Raji (cell line): ENCODE results near the gene AKT1.

Source experiments
- POLR2A ChIP-seq: IDR thresholded peaks from 2 replicates; pipeline ENCODE4 v1.6.1; 2011; ENCODE audit warnings: low read depth, low read length, control low read depth; ENCODE audit not compliant: insufficient read depth

The AKT1 gene

DNA sequence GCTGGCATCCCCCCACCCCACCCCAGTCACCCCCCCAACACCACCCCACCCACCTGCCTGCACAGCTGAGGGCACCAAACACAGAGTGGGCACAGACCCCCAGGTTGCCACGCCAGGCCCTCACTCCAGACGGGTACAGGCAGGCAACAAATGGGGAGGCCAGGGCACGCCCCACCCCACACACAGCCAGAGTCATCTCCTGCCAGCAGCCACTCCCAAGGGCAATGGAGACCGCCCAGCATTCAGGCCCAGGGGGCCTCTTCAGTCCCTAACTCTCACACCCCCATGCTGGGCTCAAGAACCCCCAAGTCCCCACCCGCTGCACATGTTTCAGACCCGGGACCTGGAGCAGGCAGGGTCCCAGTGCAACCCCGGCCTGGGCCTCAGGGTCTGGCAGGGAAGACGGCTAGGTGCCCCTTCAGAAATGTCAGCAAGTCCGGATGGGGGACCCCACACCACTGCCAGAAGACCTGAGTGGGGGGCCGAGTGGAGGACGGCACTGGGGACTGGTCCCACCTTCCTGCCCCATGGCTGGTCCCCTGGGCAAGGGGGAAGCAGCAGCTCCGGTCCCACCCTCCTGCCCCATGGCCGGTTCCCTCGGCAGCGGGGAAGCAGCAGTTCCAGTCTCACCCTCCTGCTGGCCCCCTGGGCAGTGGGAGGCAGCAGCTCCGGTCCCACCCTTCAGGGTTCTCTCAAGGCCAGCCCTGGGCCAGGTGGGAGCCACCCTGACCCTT, 11.9 kb downstream of the AKT1 start:
- no peak for TF ChIP-seq POLR2A

DNA sequence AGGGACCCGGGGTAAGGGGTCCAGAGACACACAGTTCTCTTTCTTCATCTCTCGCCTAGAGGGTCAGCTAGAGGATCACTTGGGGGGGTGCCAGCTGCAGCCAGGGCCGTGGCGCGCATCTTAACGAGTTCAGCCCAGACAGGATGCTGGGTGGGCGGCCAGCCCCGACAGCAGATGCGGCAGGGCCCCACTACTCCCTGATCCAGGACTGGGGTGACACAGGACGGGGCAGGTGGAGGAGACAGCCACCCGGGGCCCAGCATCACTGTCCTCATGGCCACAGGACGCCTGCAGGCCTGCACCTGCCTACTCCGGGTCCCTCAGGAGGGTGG, 12.8 kb downstream of the AKT1 start:
- TF ChIP-seq POLR2A = no peak

DNA sequence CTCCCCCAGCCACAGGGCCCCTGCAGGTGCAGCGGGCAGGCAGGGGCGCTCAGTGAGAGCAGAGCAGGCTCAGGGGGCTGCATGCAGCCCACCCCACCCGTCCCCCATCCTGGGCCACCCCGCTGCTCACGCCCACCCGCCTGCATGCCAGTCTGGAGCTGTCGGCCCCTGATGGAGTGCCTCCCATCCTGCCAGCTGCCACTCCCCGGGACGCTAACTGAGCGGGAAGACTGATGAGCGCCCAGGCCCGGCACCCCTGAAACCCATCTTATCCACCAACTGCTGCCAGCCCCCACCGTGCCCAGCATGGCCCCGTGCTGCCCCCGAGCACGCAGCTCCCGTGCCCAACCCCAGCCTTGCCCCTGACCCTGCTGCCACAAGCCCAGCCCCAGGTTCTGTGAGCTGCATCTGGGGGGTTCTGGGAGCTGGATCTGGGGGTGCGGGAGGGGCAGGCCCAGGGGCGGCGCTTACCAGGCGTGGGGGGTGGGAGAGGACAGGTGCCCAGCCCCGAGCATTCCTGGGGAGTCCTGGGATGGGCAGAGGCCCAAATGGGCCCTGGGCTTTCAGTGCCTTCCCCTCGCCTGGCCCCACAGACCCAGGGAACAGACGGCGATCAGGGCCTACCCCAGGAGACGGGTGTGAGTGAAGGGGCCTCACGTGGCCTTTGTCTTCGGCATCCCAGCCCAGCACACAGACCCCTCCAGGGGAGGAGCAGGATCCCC, 13.3 kb downstream of the AKT1 start:
- no peak for TF ChIP-seq POLR2A

DNA sequence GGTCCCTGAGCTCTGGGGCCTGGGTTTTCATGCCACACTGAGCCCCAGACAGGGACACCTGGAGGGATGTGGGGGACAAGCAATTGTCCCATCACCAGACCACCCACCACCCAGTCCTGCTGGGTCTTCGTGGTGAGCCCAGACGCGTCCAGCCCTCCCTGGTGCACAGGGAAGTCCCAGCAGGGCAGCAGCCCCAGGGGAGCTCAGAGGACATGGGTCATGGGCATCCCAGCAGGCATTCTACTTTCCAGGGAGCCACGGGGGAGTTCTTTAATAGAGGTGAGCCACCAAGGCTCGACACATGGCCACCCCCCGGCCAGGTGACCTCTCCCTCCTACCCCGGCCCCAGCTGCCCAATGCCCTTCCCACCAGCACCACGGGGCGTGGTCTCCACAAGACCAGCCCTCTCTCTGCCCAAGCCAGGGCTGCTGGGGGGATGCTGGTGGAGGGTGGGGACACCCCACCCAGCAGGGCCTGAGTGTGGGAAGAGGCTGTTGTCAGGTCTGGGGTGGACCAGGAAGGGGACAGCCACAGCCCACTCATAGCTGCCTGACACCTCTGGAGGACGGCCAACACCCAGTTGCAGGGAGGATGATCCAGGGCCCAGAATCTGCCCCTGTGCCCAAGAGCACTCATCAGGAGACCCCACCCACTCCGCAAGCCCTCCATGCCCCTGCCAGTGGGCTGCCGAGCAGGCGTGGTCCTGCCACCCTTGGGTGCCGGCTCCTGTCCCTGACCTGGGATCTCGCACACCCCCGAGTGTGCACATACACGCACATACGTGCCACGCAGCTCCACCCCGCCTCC, 14.1 kb downstream of the AKT1 start:
- TF ChIP-seq POLR2A = no peak

DNA sequence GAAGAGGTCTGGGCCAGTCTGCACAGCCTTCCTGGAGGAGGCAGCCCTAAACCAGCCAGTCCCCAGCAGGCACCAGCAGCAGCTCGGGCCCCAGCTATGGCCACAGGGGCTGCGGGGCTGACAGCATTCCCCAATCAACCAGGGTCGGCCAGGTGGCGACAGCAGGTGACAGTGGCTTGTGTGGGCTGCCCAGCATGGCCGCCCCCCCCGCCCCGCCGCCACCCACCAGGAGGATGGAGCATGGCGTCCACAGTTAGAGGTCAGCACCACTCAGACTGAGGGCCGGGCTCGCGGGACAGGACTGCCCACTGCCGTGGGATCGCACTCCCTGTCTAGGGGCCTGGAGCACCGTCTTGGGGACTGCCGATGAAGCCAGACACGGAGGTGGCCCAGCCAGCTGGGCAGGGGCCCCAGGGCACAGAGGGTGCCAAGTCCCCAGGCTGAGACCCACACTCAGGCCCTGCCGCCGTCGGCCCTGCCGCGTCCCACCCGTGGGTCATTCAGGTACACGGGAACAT, 15.0 kb downstream of the AKT1 start:
- TF ChIP-seq POLR2A = no peak

DNA sequence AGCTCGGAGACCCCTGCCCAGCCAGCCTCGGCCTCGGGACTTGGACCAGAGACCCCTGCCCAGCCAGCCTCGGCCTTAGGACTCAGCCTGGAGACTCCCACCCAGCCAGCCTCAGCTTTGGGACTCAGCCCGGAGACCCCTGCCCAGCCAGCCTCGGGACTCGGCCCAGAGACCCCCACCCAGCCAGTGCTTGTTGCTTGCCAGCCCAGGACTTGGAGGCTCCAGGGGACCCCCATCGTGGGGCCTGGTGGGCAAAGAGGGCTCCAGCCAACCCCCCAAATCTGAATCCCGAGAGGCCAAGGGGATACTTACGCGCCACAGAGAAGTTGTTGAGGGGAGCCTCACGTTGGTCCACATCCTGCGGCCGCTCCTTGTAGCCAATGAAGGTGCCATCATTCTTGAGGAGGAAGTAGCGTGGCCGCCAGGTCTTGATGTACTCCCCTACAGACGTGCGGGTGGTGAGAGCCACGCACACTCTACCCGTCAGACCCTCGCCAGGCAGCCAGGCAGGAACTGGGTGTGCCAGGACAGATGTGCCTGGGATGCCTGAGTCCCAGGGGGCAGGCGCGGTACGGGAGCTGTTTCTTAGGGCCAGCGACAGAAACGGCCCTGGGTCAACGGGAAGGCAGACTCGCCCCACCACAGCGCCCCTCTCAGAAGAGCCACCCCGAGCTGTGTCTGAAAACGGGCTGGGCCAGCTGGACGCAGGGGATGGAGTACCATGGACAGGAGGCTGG, 15.6 kb downstream of the AKT1 start:
- TF ChIP-seq POLR2A = no peak

DNA sequence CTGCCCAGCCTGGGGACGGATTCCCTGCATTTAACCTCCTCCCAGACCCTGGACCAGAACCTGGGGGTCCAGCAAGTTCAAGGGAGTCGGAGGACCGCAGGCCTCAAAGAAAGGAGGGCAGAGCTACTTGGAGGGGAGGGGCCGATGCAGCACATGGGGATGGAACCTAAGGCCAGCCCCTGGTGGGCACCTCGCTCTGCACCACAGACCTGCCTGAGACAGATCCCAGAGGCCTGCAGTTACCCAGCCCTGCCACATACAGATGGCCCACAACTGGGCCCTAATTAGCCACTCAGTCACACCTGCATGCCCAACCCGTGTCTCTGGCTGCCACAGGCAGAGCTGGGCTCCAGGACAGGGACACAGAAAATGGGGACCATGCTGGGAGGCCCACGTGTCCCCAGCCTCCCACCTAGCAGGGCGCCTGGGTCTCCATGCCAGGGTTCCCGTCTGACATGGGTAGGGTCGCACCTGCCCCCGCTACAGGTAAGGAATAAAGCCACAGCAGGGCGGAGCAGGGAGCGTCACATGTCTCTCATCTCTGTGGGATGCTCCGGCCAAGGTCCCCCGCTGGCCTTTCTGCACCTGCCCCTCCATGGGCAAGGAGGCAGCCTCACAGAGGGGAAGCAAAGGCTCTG, 16.7 kb downstream of the AKT1 start:
- TF ChIP-seq POLR2A = no peak

DNA sequence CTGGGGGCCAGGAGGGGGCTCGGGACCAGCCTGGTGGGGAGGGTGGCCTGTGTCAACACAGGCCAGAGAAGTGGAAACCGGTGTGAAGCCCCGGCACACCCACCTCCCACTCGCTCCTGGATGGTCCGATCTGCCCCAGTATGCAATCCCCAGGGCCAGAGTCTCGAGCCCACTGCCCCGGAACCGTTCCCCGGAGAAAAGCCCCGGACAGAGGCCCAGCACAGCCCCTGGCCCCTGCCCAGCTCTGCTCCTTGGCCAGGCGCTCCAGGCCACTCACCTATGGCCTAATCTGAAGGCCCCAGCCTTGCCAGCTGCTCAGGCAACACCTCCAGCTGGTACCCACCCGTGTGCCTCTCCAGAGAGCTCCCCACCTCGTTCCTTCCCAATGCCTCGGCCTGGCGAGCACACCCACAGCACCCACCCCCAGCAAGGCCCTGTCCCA, 17.7 kb downstream of the AKT1 start:
- TF ChIP-seq POLR2A = no peak

DNA sequence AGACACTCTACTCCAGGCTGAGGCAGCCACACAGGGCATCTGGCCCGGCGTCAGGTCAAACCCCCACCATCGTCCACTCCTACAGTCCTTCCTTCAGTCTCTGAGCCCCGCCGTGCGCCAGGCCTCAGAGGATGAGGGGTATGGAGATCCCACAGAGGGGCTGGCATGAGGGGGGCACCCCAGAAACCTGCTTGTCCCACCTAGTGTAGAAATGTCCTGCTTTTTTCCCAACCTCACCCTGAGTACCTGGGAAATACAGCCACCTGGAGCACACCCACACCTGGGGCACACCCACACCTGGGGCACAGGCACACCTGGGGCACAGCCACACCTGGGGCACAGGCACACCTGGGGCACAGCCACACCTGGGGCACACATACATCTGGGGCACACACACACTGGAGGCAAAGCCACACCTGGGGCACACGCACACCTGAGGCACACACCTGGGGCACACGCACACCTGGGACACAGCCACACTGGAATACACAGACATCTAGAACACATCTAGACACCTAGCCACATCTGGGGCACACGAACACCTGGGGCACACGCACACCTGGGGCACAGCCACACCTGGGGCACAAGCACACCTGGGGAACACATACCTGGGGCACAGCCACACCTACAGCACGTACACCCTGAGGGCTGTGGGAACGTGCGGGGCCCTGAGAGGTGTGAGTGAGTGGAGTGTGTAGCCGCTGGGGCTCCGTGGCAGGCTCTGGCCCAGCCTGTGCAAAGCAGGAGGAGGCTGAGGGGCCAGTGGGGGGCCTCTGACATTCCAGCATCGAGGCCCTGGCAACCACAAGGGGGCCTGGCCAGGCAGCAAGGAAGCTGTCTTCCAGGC, 18.4 kb downstream of the AKT1 start:
- no peak for TF ChIP-seq POLR2A

DNA sequence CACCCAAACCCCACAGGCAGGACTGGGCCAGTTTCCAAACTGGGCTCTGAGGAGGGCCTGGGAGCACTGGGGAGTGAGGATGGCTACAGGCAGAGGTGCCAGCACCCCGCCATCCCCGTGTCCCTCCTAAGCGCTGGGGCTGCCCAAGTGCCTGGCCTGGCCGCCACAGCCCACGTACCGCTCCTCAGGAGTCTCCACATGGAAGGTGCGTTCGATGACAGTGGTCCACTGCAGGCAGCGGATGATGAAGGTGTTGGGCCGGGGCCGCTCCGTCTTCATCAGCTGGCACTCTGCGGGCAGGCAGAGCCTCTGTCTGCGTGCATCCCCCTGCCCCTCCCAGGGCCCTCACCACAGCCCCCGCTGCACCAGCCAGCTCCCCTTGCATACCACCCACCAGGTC, 19.1 kb downstream of the AKT1 start:
- no peak for TF ChIP-seq POLR2A

DNA sequence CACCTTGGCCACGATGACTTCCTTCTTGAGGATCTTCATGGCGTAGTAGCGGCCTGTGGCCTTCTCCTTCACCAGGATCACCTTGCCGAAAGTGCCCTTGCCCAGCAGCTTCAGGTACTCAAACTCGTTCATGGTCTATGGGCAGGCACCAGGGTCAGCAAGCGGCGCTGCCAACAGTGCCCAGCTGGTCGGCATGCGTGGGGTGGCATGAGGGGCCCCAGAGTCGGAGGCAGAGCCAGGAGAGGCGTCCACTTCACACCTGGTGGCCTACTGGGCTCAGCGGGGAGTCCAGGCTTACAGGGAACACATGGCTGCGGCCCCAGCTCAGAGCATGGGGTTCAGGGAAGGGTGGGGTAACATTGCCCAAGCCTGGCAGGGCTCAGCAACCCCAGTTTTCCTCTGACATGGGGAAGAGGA, 20.5 kb downstream of the AKT1 start:
- TF ChIP-seq POLR2A = no peak

DNA sequence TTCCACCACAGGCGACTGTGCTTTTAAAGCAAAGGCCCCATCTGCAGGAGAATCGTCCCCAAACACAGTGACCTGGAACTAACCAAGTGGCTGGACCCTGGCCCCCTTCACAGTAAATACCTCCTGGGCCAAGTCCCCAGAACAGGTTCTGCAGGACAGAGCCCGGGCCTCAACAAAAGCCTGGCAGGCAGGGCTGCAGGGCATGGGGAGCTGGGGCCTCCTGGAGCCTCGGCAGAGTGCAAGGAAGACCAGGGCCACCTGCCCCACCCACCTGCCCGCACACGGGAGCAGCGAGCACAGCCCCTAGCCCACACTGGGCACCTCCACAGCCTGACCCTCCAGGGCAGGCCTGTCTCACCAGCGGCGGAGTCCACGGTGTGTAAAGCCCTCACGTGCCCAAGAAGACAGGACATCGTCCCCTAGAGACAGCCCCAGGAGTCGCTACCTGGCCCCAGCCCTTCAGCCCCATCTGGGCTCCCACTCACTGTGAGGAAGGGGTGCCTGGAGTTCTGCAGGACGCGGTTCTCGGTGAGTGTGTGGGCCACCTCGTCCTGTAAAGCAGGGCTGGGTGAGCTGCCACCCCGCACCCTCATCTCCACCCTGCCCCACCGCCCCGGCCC, 21.0 kb downstream of the AKT1 start:
- no peak for TF ChIP-seq POLR2A

DNA sequence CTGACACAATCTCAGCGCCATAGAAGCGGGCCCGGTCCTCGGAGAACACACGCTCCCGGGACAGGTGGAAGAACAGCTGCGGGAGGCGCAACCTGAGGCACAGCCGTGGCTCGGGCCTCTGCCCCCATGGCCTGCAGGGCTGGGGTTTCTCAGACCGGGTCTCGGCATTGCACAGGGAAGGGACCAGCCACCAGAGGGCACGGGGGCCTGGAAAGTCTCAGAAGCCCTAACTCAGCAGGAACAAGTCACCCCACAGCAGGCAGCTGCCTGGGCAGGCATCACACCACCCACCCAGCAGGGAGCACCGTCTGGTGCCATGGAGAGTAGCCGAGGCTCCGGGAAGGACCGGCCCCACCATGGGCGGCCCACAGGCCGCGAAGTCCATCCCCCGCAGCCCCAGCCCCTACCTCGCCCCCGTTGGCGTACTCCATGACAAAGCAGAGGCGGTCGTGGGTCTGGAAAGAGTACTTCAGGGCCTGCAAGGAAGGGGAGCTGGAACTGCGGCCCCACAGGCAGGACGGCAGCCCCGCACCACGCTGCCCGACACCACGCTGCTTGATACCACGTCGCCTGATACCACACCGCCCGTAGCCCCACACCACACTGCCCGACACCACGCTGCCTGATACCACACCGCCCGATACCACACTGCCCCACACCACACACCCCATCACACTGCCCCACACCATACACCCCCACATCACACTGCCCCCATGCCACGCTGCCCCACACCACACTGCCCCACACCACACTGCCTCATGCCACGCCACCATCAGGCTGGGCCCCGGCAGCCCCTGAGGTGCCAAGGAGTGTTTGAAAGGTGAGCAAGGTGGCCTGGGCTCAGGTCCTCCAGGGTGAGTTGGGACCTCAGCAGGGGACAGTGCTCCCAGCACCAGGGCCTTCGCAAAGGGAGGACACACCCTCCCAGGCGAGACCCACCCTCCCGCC, 21.8 kb downstream of the AKT1 start:
- TF ChIP-seq POLR2A = no peak
